Prostate gland (tissue), 2 donors: ENCODE measurements around the gene CDKN2B. TPM values are rescaled to one million over a fixed set of nuclear protein-coding genes. Genes with fewer than 3 reads are reported as not detected.

Source experiments
- DNase-seq: peaks from one replicate; pipeline ENCODE4 v3.0.0-alpha.2; 2019; ENCODE audit warnings: low spot score
- H3K27ac ChIP-seq, 2 donors: fragments of 200-600 bp; sonication (generic); 2 replicates each; pipeline ENCODE4 v1.5.1; 2017 to 2019
- H3K27me3 ChIP-seq: fragments of 200-600 bp; sonication (generic); replicated peaks from 2 replicates; pipeline ENCODE4 v1.5.1; 2019; ENCODE audit not compliant: insufficient read depth
- H3K36me3 ChIP-seq, 2 donors: fragments of 200-600 bp; sonication (generic); 1 replicate in 1 of 2; 2 replicates in 1 of 2; pipeline versions ENCODE4 v1.5.1 to v1.8.1; 2017 to 2019
- H3K4me1 ChIP-seq: fragments of 200-600 bp; sonication (generic); replicated peaks from 2 replicates; pipeline ENCODE4 v1.5.1; 2019
- H3K4me3 ChIP-seq, 2 donors: fragments of 200-600 bp; sonication (generic); 2 replicates each; pipeline ENCODE4 v1.5.1; 2017 to 2019
- H3K9me3 ChIP-seq: fragments of 200-600 bp; sonication (generic); 2 replicates; pipeline ENCODE4 v1.5.1; 2017
- POLR2A ChIP-seq: fragments of 450-650 bp; IDR thresholded peaks from one replicate; pipeline ENCODE4 v1.6.1; 2016; ENCODE audit warnings: antibody characterized with exemption, mild to moderate bottlenecking
- POLR2AphosphoS5 ChIP-seq: sonication (generic); formaldehyde crosslinking; IDR thresholded peaks from one replicate; pipeline ENCODE4 v1.6.1; 2017; ENCODE audit warnings: antibody characterized with exemption
- WGBS: methylation state at CpG from one replicate; pipeline ENCODE4 v1.1.5; 2018; 5-methylcytosine and 5-hydroxymethylcytosine counted together
- intact Hi-C: fragments of 100-400 bp; cut with DNase I; formaldehyde crosslinking; loops from one replicate; pipeline ENCODE4 v1.14.2; 2022
- total RNA-seq, 2 donors: library from RNA; depleted of rRNA; stranded (reverse); fragments of >200 nt; gene quantifications; one replicate each; pipeline ENCODE4 v1.1.0, GENCODE V29; 2016
- TF ChIP-seq, protein P1 (sequence below), 4 experiments: fragments of 200-600 bp in 2 of 4; fragments of 450-650 bp in 2 of 4; sonication (generic) in 2 of 4; IDR thresholded peaks; 1 replicate in 3 of 4; 2 replicates in 1 of 4; pipeline ENCODE4 v1.5.1; 2016 to 2019; ENCODE audit warnings: antibody characterized with exemption in 4 of 4, mild to moderate bottlenecking in 2 of 4, moderate library complexity in 2 of 4

Gene CDKN2B
- total RNA-seq, 2 donors from 2014 or later, result 5.4 to 8.8 TPM

DNA sequence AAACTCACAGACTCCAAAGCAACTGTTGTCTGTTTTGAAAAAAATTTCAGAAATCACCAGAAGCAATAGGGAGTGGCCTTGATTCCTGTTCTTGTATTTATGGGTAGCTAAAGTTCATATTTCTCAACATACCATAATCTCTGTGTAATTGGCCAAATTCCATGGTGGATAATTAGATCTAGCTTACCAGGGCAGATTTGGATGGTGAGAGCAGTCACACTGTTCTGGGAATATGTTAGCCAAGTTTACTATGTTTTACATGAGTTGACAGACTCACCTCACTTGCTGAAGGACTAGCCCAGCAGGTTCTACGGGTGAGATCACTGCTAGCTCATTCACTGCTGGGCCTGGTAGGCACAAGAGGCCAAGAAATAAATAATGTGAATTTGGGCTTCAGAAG, 32.7 kb upstream of the CDKN2B start:
- H3K4me1 ChIP-seq, result no peaks in the 10 kb centered on the region
- H3K4me3 ChIP-seq, result no peak overlapping the region
- 38% methylated on average over 1 of the region's 1 CpG for WGBS
- no peaks in the 10 kb centered on the region for H3K27me3 ChIP-seq
- H3K36me3 ChIP-seq, result no peaks in the 10 kb centered on the region
- TF ChIP-seq POLR2AphosphoS5, result peak; percentile 93
- TF ChIP-seq, protein P1, sequence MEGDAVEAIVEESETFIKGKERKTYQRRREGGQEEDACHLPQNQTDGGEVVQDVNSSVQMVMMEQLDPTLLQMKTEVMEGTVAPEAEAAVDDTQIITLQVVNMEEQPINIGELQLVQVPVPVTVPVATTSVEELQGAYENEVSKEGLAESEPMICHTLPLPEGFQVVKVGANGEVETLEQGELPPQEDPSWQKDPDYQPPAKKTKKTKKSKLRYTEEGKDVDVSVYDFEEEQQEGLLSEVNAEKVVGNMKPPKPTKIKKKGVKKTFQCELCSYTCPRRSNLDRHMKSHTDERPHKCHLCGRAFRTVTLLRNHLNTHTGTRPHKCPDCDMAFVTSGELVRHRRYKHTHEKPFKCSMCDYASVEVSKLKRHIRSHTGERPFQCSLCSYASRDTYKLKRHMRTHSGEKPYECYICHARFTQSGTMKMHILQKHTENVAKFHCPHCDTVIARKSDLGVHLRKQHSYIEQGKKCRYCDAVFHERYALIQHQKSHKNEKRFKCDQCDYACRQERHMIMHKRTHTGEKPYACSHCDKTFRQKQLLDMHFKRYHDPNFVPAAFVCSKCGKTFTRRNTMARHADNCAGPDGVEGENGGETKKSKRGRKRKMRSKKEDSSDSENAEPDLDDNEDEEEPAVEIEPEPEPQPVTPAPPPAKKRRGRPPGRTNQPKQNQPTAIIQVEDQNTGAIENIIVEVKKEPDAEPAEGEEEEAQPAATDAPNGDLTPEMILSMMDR (IDR thresholded peaks at IDR 0.05), result no peak
- no peak for TF ChIP-seq POLR2A
- H3K27ac ChIP-seq, result peak overlapping the region; percentile 54 to 75
- intact Hi-C loops, result no loop called here
- H3K9me3 ChIP-seq, result no peaks in the 10 kb centered on the region
- peak; percentile 94 for DNase-seq

DNA sequence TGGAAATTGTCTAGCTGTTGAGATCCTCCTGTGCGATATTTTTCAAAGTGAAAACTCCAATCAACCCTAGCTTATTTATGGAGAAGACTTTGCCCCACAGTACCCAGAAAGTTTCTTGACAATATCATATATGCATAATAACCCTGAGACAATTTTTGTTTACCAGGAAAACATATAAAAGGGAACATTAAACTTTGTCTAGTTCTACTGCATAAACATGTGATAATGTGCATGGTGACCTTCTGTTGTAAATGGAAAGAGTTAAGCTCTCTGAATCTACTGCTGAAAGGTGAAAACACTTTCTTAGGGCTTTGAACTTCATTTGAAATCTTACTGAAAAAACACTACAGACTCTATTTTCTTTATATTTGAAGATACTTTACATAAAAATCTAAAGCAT, 32.2 kb upstream of the CDKN2B start:
- no peaks in the 10 kb centered on the region for H3K9me3 ChIP-seq
- H3K36me3 ChIP-seq, result no peaks in the 10 kb centered on the region
- no peaks in the 10 kb centered on the region for H3K27me3 ChIP-seq
- TF ChIP-seq, protein P1 (IDR thresholded peaks at IDR 0.05), result no peak
- TF ChIP-seq POLR2A (no peak), POLR2AphosphoS5 (no peak)
- H3K27ac ChIP-seq, result peak overlapping the region; percentile 54 to 75
- H3K4me1 ChIP-seq, result no peaks in the 10 kb centered on the region
- WGBS, result 87% methylated on average over 1 of the region's 1 CpG
- intact Hi-C loops, result no loop called here
- DNase-seq, result no peak
- no peak overlapping the region for H3K4me3 ChIP-seq

DNA sequence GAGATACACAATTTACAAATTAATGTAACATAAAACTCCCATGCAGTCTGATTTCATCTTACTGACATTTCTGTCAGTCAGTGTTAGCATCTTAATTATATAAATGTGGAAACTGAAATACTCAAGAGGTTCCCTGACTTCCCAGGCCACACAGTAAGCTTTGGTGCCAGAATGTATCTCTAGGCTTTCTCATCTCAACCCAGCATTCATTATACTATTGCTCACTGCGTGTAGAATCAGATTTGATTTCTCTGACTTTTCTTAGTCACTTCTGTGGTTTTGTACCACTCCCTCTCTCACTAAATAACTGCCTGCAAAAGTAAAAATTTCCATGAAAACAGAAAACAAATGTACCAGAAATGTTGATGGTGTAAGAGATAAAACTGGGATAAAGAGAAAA, 31.7 kb upstream of the CDKN2B start:
- intact Hi-C loops, result no loop called here
- WGBS, result 70% methylated on average over 1 of the region's 1 CpG

DNA sequence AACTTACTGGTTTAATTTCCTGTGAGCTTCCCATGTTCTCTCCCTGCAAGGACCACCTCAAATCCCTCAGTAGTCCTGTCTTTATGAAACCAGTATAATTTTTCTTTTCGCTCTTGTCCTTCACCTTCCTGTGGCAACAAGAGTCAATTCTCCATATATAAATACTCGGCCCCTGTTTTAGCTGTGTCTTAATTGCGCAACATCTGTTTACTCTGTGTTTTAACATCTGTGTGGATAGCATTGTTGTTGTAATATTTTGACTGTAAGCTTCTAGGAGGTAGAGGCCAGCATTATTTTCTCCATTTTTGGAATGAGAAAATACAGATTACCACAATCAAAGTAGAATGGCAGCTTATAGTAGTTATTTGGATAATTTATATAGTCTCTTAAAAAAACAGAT, 30.2 kb upstream of the CDKN2B start:
- no peaks in the 10 kb centered on the region for H3K36me3 ChIP-seq
- intact Hi-C loops, result loop anchor here (10.0 kb wide), 2 partner anchors 196 to 224 kb away; no protein-coding TSS in a partner anchor
- H3K4me1 ChIP-seq, result no peaks in the 10 kb centered on the region
- H3K4me3 ChIP-seq, result no peak overlapping the region
- H3K27ac ChIP-seq, result no peak overlapping the region
- no peaks in the 10 kb centered on the region for H3K27me3 ChIP-seq
- no peak for DNase-seq
- H3K9me3 ChIP-seq, result no peaks in the 10 kb centered on the region
- TF ChIP-seq POLR2AphosphoS5, result no peak
- TF ChIP-seq POLR2A, result no peak
- TF ChIP-seq, protein P1 (IDR thresholded peaks at IDR 0.05), result no peak
- 75% methylated on average over 3 of the region's 3 CpGs for WGBS

More for the DNA sequence above, 31.7 kb upstream of the CDKN2B start:
- no peak for DNase-seq
- H3K4me1 ChIP-seq, result no peaks in the 10 kb centered on the region
- no peaks in the 10 kb centered on the region for H3K27me3 ChIP-seq
- TF ChIP-seq POLR2AphosphoS5 (no peak), POLR2A (no peak)
- TF ChIP-seq, protein P1 (IDR thresholded peaks at IDR 0.05), result no peak
- H3K9me3 ChIP-seq, result no peaks in the 10 kb centered on the region
- H3K4me3 ChIP-seq, result no peak overlapping the region
- H3K36me3 ChIP-seq, result no peaks in the 10 kb centered on the region
- H3K27ac ChIP-seq, result peak overlapping the region in 1 of 2 donors; percentile 75

DNA sequence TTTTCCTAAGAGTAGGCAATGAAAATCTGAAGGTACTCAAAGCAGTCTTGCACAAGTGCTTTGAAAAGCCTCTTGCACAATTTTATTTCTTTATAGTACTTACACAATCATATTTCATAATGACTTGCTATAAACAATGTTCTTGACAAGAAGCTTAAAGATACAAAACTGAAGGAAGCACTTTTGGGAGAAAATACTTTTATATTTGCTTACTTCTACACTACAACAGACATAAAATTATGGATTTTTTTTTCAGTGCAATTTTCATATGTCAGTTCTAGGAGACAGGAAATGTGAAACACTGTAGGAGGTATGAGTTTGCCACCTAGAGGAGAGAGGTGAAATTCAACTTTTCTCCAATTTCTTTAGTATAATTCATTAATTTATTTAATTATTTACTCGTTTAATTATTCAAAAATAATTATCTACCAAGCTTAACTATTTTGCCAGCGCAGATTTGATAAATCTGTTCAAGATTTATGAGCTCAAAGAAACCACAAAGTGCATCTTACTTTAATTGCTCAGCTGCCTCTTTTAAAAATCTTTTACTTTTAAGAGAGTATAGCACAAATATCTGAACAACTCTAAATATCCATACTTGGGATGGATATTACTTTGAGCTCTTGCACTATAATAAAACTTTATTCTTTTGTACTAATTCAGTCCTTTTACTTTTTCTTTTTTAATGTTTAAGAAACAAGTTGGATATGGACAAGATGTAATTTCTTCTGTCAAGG, 29.0 kb upstream of the CDKN2B start:
- Histone ChIP-seq H3K36me3 (no peaks in the 10 kb centered on the region), H3K27me3 (no peaks in the 10 kb centered on the region), H3K9me3 (no peaks in the 10 kb centered on the region), H3K27ac (no peak overlapping the region), H3K4me3 (no peak overlapping the region), H3K4me1 (no peaks in the 10 kb centered on the region)
- 25% methylated on average over 2 of the region's 2 CpGs for whole genome bisulfite sequencing
- TF ChIP-seq, protein P1 (IDR thresholded peaks at IDR 0.05), result peak in 3 of 4 experiments; percentile 33 to 63 (median 54)
- no peak for TF ChIP-seq POLR2A
- DNase-seq, result no peak
- intact Hi-C loops, result loop anchor here (10.0 kb wide), 2 partner anchors 197 to 223 kb away; no protein-coding TSS in a partner anchor
